Sigmoid colon (tissue), 7 donors: ENCODE results near the gene CNTN4. TPM values are rescaled to one million over a fixed set of nuclear protein-coding genes. Genes with fewer than 3 reads are reported as not detected.

Experiments used
- DNase-seq: peaks from one replicate; pipeline ENCODE4 v3.0.0-alpha.2; 2019
- H3K27ac ChIP-seq, 4 donors: fragments of 200-600 bp; sonication (generic); one replicate each; pipeline ENCODE4 v1.5.1; 2016 to 2019; ENCODE audit warnings: mild to moderate bottlenecking in 1 of 4
- H3K27me3 ChIP-seq, 3 donors: fragments of 200-600 bp; sonication (generic); one replicate each; pipeline ENCODE4 v1.5.1; 2019; ENCODE audit warnings: mild to moderate bottlenecking in 1 of 3
- H3K36me3 ChIP-seq, 4 donors: fragments of 200-600 bp; sonication (generic); one replicate each; pipeline ENCODE4 v1.5.1; 2016 to 2019
- H3K4me1 ChIP-seq, 4 donors: fragments of 200-600 bp; sonication (generic); one replicate each; pipeline ENCODE4 v1.5.1; 2017 to 2019
- H3K4me3 ChIP-seq, 4 donors: fragments of 200-600 bp; sonication (generic); one replicate each; pipeline ENCODE4 v1.5.1; 2017 to 2019; ENCODE audit warnings: mild to moderate bottlenecking in 2 of 4, moderate library complexity in 1 of 4
- H3K9me3 ChIP-seq, 4 donors: fragments of 200-600 bp in 3 of 4; sonication (generic) in 3 of 4; one replicate each; pipeline versions ENCODE4 v1.5.1 to v1.6.1; 2013 to 2019
- EP300 ChIP-seq, 4 donors: sonication (generic); formaldehyde crosslinking; IDR thresholded peaks; one replicate each; pipeline ENCODE4 v1.6.1; 2017; ENCODE audit warnings: antibody characterized with exemption in 4 of 4
- POLR2A ChIP-seq, 2 donors: fragments of 450-650 bp; IDR thresholded peaks; one replicate each; pipeline ENCODE4 v1.6.1; 2016; ENCODE audit warnings: antibody characterized with exemption in 2 of 2, mild to moderate bottlenecking in 2 of 2, moderate library complexity in 2 of 2
- POLR2AphosphoS5 ChIP-seq, 4 donors: sonication (generic); formaldehyde crosslinking; IDR thresholded peaks; one replicate each; pipeline ENCODE4 v1.6.1; 2017; ENCODE audit warnings: antibody characterized with exemption in 4 of 4
- WGBS, 2 donors: extraction: QIAGEN DNeasy Blood & Tissue Kit; methylation state at CpG; one replicate each; pipeline ENCODE4 v1.1.7; 2013; 5-methylcytosine and 5-hydroxymethylcytosine counted together
- intact Hi-C: fragments of 100-400 bp; cut with DNase I; formaldehyde crosslinking; loops from one replicate; pipeline ENCODE4 v1.15.1; 2023
- polyA plus RNA-seq, 3 donors: library from polyadenylated mRNA; stranded (reverse); fragments of 200-250 nt; gene quantifications; one replicate each; pipeline ENCODE4 v1.2.3, GENCODE V29; 2013
- total RNA-seq, 4 donors: library from RNA; depleted of rRNA; stranded (reverse); fragments of >200 nt; gene quantifications; one replicate each; pipeline ENCODE4 v1.1.0, GENCODE V29; 2016
- TF ChIP-seq, protein P1 (sequence below), 4 experiments: fragments of 450-650 bp in 3 of 4; fragments of 200-600 bp in 1 of 4; IDR thresholded peaks; one replicate each; pipeline ENCODE4 v1.5.1; 2016 to 2019; ENCODE audit warnings: antibody characterized with exemption in 4 of 4, mild to moderate bottlenecking in 3 of 4, moderate library complexity in 2 of 4
- donor health status: healthy with polysubstance abuse.
- donor health status: Bipolar disorder and iron deficiency.
- donor health status: healthy.

CNTN4 gene
- total and polyA plus RNA-seq, 7 donors, result 1.4 to 10.0 (median 7.5) TPM

DNA sequence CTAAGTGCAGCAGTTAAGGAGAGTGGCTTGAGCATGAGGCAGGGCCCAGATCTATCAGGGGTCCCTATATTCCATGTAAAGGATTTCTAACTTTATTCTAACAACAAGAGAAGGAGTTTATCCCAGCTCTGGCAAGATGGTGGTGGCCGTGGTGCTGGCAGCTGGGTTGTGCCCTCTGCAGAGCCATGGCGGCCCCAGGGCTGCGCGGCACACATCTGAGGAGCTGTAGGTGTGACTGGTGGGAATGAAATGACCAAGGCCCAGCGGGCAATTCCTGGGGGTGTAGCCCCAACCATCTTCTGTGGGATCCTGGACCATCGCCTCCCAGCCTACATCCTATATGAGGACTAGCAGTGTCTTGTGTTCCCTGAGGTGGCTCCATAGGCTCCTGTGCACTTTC is 263.5 kb downstream of the CNTN4 start:
- intact Hi-C loops, result no loop called here
- Histone ChIP-seq H3K27me3 (no peaks in the 10 kb centered on the region), H3K4me1 (no peaks in the 10 kb centered on the region), H3K27ac (no peak overlapping the region), H3K9me3 (no peaks in the 10 kb centered on the region), H3K4me3 (no peak overlapping the region), H3K36me3 (no peaks in the 10 kb centered on the region)
- WGBS, 2 donors, result 96 to 97% methylated on average over 6 of the region's 6 CpGs
- TF ChIP-seq EP300 (IDR thresholded peaks at IDR 0.05) (no peak), POLR2A (IDR thresholded peaks at IDR 0.05) (no peak), POLR2AphosphoS5 (IDR thresholded peaks at IDR 0.05) (no peak)
- TF ChIP-seq, protein P1, sequence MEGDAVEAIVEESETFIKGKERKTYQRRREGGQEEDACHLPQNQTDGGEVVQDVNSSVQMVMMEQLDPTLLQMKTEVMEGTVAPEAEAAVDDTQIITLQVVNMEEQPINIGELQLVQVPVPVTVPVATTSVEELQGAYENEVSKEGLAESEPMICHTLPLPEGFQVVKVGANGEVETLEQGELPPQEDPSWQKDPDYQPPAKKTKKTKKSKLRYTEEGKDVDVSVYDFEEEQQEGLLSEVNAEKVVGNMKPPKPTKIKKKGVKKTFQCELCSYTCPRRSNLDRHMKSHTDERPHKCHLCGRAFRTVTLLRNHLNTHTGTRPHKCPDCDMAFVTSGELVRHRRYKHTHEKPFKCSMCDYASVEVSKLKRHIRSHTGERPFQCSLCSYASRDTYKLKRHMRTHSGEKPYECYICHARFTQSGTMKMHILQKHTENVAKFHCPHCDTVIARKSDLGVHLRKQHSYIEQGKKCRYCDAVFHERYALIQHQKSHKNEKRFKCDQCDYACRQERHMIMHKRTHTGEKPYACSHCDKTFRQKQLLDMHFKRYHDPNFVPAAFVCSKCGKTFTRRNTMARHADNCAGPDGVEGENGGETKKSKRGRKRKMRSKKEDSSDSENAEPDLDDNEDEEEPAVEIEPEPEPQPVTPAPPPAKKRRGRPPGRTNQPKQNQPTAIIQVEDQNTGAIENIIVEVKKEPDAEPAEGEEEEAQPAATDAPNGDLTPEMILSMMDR (IDR thresholded peaks at IDR 0.05), result no peak
- no peak for DNase-seq

DNA sequence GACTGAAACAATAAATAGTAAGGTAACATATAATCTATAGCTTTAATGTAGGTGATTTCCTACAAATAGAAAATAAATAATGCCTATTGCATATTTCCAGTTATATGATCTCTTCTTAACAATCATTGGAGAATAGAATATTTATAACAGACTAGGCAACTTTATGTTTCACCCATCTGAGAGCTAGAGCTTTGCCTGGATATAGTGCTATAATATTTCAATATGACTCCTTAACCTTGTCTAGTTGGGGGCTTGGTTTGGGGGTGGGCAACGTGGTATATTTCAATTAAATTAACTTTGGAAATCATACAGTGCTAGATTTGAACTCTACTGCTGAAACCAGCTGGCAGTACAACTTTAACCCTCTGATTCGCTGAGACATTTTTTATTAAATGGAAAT is 265.2 kb downstream of the CNTN4 start:
- WGBS, 2 donors, result 74 to 84% methylated on average over 2 of the region's 2 CpGs
- Histone ChIP-seq H3K9me3 (no peaks in the 10 kb centered on the region), H3K27ac (no peak overlapping the region), H3K36me3 (no peaks in the 10 kb centered on the region), H3K27me3 (no peaks in the 10 kb centered on the region), H3K4me1 (no peaks in the 10 kb centered on the region), H3K4me3 (no peak overlapping the region)
- intact Hi-C loops, result no loop called here
- no peak for DNase-seq
- TF ChIP-seq, protein P1 (IDR thresholded peaks at IDR 0.05), result no peak
- TF ChIP-seq POLR2AphosphoS5 (IDR thresholded peaks at IDR 0.05) (no peak), EP300 (IDR thresholded peaks at IDR 0.05) (no peak), POLR2A (IDR thresholded peaks at IDR 0.05) (no peak)

DNA sequence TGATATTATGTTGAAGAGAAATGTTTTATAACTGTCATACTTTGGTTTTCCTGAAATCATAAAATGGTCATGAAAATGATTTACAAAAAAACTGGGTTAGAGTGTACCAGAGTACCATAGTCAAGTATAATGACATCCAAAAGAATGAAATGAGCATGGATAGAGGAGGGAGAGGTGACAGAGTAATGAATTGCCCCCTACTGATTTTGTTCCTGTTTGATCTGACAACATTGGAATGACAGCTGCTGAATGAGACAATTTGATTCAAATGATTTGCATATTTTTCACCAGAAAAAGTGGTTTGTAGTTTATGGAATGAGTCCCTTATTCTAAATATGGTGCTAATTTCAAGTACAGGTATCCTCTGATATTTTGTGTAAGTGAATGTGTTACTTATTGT is 271.7 kb downstream of the CNTN4 start:
- no peak for TF ChIP-seq POLR2AphosphoS5 (IDR thresholded peaks at IDR 0.05)
- TF ChIP-seq, protein P1 (IDR thresholded peaks at IDR 0.05), result no peak
- Histone ChIP-seq H3K27ac (no peak overlapping the region), H3K36me3 (no peaks in the 10 kb centered on the region), H3K9me3 (no peaks in the 10 kb centered on the region), H3K27me3 (no peaks in the 10 kb centered on the region), H3K4me1 (no peaks in the 10 kb centered on the region), H3K4me3 (no peak overlapping the region)
- intact Hi-C loops, result no loop called here
- no peak for DNase-seq

DNA sequence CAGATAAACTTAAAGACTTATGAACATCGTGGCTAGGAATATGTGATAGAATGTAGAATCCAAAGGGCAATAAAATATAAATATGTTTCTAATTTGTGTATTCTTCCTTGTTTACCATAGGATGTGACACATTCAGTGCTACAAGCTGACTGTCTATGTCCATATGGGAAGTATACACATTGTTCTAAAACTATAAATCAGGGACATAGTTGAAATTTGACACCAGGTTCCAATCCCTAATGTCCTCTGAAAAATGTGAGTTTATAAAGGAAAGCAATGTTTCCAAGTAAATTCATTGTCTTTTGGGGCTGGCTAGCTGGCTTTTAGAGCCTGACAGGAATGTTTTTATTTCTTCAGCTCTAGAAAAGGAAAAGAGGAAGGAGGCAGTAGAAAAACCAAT is 273.6 kb downstream of the CNTN4 start:
- 54 to 63% methylated on average over 1 of the region's 1 CpG for WGBS, 2 donors
- Histone ChIP-seq H3K27ac (no peak overlapping the region), H3K36me3 (no peaks in the 10 kb centered on the region), H3K27me3 (no peaks in the 10 kb centered on the region), H3K9me3 (no peaks in the 10 kb centered on the region), H3K4me3 (no peak overlapping the region), H3K4me1 (no peaks in the 10 kb centered on the region)
- no peak for DNase-seq
- intact Hi-C loops, result no loop called here
- TF ChIP-seq POLR2AphosphoS5 (IDR thresholded peaks at IDR 0.05) (no peak), POLR2A (IDR thresholded peaks at IDR 0.05) (no peak), EP300 (IDR thresholded peaks at IDR 0.05) (no peak)
- TF ChIP-seq, protein P1 (IDR thresholded peaks at IDR 0.05), result no peak

DNA sequence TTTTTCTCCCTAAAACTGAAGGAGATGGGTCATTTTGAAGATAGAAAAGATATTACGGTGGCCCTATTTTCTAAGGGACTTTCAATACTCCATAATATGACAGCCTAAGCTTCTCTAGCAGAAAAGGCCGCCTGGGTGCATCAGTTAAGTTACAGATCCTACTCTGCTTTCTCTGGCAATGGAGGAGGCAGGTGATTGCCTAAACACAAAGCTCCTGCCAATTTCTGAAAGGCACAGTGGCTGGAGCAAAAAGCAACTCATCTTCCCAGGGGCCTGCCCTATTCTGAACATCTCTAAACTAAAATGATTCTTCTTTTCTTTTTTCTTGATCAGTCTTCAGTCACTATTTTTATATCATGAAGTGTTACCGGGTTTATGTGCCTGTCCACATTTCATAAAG is 276.7 kb downstream of the CNTN4 start:
- TF ChIP-seq, protein P1 (IDR thresholded peaks at IDR 0.05), result no peak
- TF ChIP-seq EP300 (IDR thresholded peaks at IDR 0.05) (no peak), POLR2A (IDR thresholded peaks at IDR 0.05) (no peak), POLR2AphosphoS5 (IDR thresholded peaks at IDR 0.05) (no peak)
- intact Hi-C loops, result no loop called here
- Histone ChIP-seq H3K36me3 (no peaks in the 10 kb centered on the region), H3K4me1 (no peaks in the 10 kb centered on the region), H3K27me3 (no peaks in the 10 kb centered on the region), H3K4me3 (no peak overlapping the region), H3K9me3 (no peaks in the 10 kb centered on the region), H3K27ac (no peak overlapping the region)
- no peak for DNase-seq
- WGBS, 2 donors, result 78 to 83% methylated on average over 3 of the region's 3 CpGs
